K562 (cell line): ENCODE results near the gene TLN1. TPM values are rescaled to one million over a fixed set of nuclear protein-coding genes. Genes with fewer than 3 reads are reported as not detected.

Experiments used
- BCOR ChIP-seq: fragments of 450-650 bp; IDR thresholded peaks from 2 replicates; pipeline ENCODE4 v1.6.1; 2016
- CBX5 ChIP-seq: IDR thresholded peaks from 2 replicates; pipeline ENCODE4 v1.6.1; 2014; ENCODE audit warnings: low read depth, borderline replicate concordance
- CHCHD3 ChIP-seq: fragments of 250-450 bp; sonication (Bioruptor Pico); IDR thresholded peaks from 2 replicates; pipeline ENCODE4 v2.1.2; 2022; ENCODE audit warnings: mild to moderate bottlenecking
- EP300 ChIP-seq: IDR thresholded peaks from 2 replicates; pipeline ENCODE4 v1.6.1; 2012; ENCODE audit warnings: low read length, improper control_type of control experiment
- EP400 ChIP-seq: fragments of 450-650 bp; IDR thresholded peaks from 2 replicates; pipeline ENCODE4 v1.6.1; 2017; ENCODE audit warnings: antibody characterized with exemption, mild to moderate bottlenecking, moderate library complexity
- HDAC8 ChIP-seq: fragments of 450-650 bp; IDR thresholded peaks from 2 replicates; pipeline ENCODE4 v1.6.1; 2016; ENCODE audit warnings: mild to moderate bottlenecking, missing genetic modification characterization, moderate library complexity, missing compliant biosample characterization
- ILK ChIP-seq: fragments of 450-650 bp; IDR thresholded peaks from 2 replicates; pipeline ENCODE4 v1.6.1; 2016; ENCODE audit warnings: missing genetic modification characterization, low read depth, mild to moderate bottlenecking, missing compliant biosample characterization, moderate library complexity, borderline replicate concordance
- MCM2 ChIP-seq: fragments of 450-650 bp; IDR thresholded peaks from 2 replicates; pipeline ENCODE4 v1.6.1; 2017; ENCODE audit warnings: low read depth, mild to moderate bottlenecking
- OTX1 ChIP-seq: fragments of 450-650 bp; formaldehyde crosslinking; IDR thresholded peaks from 2 replicates; pipeline ENCODE4 v1.4.0; 2022; ENCODE audit warnings: mild to moderate bottlenecking
- PURB ChIP-seq: sonication (generic); formaldehyde crosslinking; IDR thresholded peaks from 2 replicates; pipeline ENCODE4 v1.9.0; 2021; ENCODE audit warnings: low read depth, mild to moderate bottlenecking, missing genetic modification reagents
- RB1 ChIP-seq: fragments of 450-650 bp; IDR thresholded peaks from 2 replicates; pipeline ENCODE4 v1.6.1; 2017; ENCODE audit warnings: low read depth, mild to moderate bottlenecking
- RNF2 ChIP-seq: sonication (generic); IDR thresholded peaks from 2 replicates; pipeline ENCODE4 v1.6.1; 2016
- SIN3B ChIP-seq: fragments of 450-650 bp; IDR thresholded peaks from 2 replicates; pipeline ENCODE4 v1.6.1; 2017; ENCODE audit warnings: low read depth, mild to moderate bottlenecking, moderate library complexity
- SIRT6 ChIP-seq: IDR thresholded peaks from one replicate; pipeline ENCODE4 v1.6.1; 2012; ENCODE audit warnings: low read depth, mild to moderate bottlenecking, control low read depth, inconsistent platforms, low read length, moderate library complexity
- SLC30A9 ChIP-seq: fragments of 250-450 bp; sonication (Bioruptor Pico); IDR thresholded peaks from 2 replicates; pipeline ENCODE4 v1.8.0; 2022; ENCODE audit warnings: mild to moderate bottlenecking, moderate library complexity
- SRSF7 ChIP-seq: fragments of 200-400 bp; formaldehyde crosslinking; optimal IDR thresholded peaks from 2 replicates; pipeline ENCODE3; 2017; ENCODE audit warnings: mild to moderate bottlenecking, low read depth, low read length
- ZNF780A ChIP-seq: fragments of 250-450 bp; sonication (Bioruptor Pico); IDR thresholded peaks from 2 replicates; pipeline ENCODE4 v1.5.0; 2021; ENCODE audit warnings: mild to moderate bottlenecking
- polyA plus RNA-seq, 8 experiments: library from polyadenylated mRNA; depleted of rRNA in 4 of 8; stranded (reverse) in 5 of 8; unstranded in 3 of 8; fragments of >200 nt; fragmentation: Nextera tagmentation in 2 of 8; fragmentation: Illumina TruSeq in 1 of 8; extraction: Ambion mirVana in 2 of 8; extraction: Trizol in 1 of 8; gene quantifications; 2 replicates each; pipeline versions ENCODE4 v1.2.1 to v1.2.3, GENCODE V29; 2011 to 2014; ENCODE audit warnings: inconsistent platforms in 1 of 8, missing spikeins in 1 of 8
- total RNA-seq, 7 experiments: library from RNA; depleted of rRNA in 6 of 7; stranded (reverse); fragments of >200 nt in 6 of 7; fragmentation: Illumina TruSeq in 2 of 7; extraction: Trizol in 2 of 7; gene quantifications; 2 replicates each; pipeline versions ENCODE4 v1.2.1 to v1.2.3, GENCODE V29; 2011 to 2021; ENCODE audit warnings: low replicate concordance in 1 of 7
- TF ChIP-seq, protein P1 (sequence below): fragments of 250-450 bp; sonication (Bioruptor Pico); IDR thresholded peaks from 2 replicates; pipeline ENCODE4 v1.4.0; 2020
- TF ChIP-seq, protein P2 (sequence below): sonication (generic); formaldehyde crosslinking; IDR thresholded peaks from 2 replicates; pipeline ENCODE4 v1.8.0; 2022; ENCODE audit warnings: missing genetic modification reagents, mild to moderate bottlenecking, moderate library complexity, borderline replicate concordance
- TF ChIP-seq, protein P3 (sequence below): fragments of 250-450 bp; sonication (Bioruptor Pico); IDR thresholded peaks from 2 replicates; pipeline ENCODE4 v1.5.0; 2021
- TF ChIP-seq, protein P4 (sequence below): fragments of 450-650 bp; formaldehyde crosslinking; IDR thresholded peaks from 2 replicates; pipeline ENCODE4 v1.4.0; 2022; ENCODE audit warnings: mild to moderate bottlenecking, moderate library complexity
- TF ChIP-seq, protein P5 (sequence below): sonication (generic); formaldehyde crosslinking; IDR thresholded peaks from 2 replicates; pipeline ENCODE4 v1.9.0; 2022; ENCODE audit warnings: mild to moderate bottlenecking, missing genetic modification reagents

The TLN1 gene
- total and polyA plus RNA-seq, 9 of the 15 experiments (the other 6 are each of a cell fraction or from before 2014, with no cell fraction given), result 3.6 to 240 (median 54.8) TPM

DNA sequence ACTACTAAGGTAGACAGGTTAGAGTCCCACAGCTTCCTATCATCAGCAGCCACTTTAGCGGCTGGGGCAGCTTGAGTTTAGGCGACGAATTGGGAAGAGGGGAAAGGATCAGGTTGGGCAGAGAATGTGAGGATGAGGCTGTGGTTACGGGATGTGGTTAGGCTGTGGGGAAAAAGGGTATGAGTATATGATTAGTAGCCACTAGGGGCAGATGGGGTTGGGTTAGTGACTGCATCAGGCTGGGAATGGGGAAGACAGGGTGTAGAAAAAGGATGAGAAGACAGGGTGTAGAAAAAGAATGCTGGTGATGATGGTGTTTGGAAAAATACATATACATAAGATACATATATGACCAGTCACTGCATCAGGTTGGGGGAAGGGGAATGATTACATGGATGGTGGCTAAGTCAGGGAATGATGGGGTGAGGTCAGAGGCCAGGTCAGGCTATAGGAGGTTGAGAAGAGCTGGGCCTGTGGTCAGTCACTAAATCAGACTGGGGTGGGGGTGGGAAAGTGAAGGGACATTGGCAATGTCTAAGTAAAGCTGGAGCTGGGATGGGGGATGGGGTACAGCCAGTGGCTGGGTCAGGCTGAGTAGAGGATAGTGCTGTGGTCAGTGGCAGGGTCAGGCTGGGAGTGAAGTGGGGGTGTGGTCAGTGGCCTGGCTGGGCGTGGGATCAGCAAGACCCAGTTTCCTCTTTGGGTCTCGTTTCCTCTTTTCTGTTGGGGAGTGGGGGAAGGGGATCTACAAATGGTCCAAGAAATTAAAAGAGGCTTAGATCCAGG, 2.1 kb downstream of the TLN1 start (continued):
- TF ChIP-seq, protein P1, sequence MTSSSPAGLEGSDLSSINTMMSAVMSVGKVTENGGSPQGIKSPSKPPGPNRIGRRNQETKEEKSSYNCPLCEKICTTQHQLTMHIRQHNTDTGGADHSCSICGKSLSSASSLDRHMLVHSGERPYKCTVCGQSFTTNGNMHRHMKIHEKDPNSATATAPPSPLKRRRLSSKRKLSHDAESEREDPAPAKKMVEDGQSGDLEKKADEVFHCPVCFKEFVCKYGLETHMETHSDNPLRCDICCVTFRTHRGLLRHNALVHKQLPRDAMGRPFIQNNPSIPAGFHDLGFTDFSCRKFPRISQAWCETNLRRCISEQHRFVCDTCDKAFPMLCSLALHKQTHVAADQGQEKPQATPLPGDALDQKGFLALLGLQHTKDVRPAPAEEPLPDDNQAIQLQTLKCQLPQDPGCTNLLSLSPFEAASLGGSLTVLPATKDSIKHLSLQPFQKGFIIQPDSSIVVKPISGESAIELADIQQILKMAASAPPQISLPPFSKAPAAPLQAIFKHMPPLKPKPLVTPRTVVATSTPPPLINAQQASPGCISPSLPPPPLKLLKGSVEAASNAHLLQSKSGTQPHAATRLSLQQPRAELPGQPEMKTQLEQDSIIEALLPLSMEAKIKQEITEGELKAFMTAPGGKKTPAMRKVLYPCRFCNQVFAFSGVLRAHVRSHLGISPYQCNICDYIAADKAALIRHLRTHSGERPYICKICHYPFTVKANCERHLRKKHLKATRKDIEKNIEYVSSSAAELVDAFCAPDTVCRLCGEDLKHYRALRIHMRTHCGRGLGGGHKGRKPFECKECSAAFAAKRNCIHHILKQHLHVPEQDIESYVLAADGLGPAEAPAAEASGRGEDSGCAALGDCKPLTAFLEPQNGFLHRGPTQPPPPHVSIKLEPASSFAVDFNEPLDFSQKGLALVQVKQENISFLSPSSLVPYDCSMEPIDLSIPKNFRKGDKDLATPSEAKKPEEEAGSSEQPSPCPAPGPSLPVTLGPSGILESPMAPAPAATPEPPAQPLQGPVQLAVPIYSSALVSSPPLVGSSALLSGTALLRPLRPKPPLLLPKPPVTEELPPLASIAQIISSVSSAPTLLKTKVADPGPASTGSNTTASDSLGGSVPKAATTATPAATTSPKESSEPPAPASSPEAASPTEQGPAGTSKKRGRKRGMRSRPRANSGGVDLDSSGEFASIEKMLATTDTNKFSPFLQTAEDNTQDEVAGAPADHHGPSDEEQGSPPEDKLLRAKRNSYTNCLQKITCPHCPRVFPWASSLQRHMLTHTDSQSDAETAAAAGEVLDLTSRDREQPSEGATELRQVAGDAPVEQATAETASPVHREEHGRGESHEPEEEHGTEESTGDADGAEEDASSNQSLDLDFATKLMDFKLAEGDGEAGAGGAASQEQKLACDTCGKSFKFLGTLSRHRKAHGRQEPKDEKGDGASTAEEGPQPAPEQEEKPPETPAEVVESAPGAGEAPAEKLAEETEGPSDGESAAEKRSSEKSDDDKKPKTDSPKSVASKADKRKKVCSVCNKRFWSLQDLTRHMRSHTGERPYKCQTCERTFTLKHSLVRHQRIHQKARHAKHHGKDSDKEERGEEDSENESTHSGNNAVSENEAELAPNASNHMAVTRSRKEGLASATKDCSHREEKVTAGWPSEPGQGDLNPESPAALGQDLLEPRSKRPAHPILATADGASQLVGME (CRISPR knock-in tag), result no peak
- TF ChIP-seq SIRT6 (no peak), MCM2 (no peak), SIN3B (no peak), BCOR (no peak), OTX1 (CRISPR knock-in tag) (0 out of 2 replicates have a peak, but pooled peaks have one; percentile 3), EP400 (peak; percentile 40; the same call in 1 of the 2 replicates), SRSF7 (no peak), EP300 (no peak; the same call in 1 of the 2 replicates), RB1 (no peak), RNF2 (peak; percentile 42; the same call in 1 of the 2 replicates), HDAC8 (tag) (no peak), CHCHD3 (no peak), ZNF780A (CRISPR knock-in tag) (no peak), CBX5 (no peak), PURB (CRISPR knock-in tag) (no peak), ILK (tag) (no peak), SLC30A9 (CRISPR knock-in tag) (no peak)
- TF ChIP-seq, protein P2, sequence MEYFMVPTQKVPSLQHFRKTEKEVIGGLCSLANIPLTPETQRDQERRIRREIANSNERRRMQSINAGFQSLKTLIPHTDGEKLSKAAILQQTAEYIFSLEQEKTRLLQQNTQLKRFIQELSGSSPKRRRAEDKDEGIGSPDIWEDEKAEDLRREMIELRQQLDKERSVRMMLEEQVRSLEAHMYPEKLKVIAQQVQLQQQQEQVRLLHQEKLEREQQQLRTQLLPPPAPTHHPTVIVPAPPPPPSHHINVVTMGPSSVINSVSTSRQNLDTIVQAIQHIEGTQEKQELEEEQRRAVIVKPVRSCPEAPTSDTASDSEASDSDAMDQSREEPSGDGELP (CRISPR knock-in tag), result peak; percentile 40; the same call in 1 of the 2 replicates
- TF ChIP-seq, protein P3, sequence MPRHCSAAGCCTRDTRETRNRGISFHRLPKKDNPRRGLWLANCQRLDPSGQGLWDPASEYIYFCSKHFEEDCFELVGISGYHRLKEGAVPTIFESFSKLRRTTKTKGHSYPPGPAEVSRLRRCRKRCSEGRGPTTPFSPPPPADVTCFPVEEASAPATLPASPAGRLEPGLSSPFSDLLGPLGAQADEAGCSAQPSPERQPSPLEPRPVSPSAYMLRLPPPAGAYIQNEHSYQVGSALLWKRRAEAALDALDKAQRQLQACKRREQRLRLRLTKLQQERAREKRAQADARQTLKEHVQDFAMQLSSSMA, result no peak
- TF ChIP-seq, protein P4, sequence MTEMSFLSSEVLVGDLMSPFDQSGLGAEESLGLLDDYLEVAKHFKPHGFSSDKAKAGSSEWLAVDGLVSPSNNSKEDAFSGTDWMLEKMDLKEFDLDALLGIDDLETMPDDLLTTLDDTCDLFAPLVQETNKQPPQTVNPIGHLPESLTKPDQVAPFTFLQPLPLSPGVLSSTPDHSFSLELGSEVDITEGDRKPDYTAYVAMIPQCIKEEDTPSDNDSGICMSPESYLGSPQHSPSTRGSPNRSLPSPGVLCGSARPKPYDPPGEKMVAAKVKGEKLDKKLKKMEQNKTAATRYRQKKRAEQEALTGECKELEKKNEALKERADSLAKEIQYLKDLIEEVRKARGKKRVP (CRISPR knock-in tag), result no peak
- TF ChIP-seq, protein P5, sequence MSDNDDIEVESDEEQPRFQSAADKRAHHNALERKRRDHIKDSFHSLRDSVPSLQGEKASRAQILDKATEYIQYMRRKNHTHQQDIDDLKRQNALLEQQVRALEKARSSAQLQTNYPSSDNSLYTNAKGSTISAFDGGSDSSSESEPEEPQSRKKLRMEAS, result no peak
